ENCODE data around the gene TMBIM6.
"Not testable (repeated sequence)": the region's sequence is repeated elsewhere in the genome, so short reads cannot be mapped to it uniquely, and the experiment has no call there.

TMBIM6 gene

GRCh38 chr12:49730050-49730449 lies 11.3 kb upstream of the TMBIM6 start:
- DNase-seq: no peak

- DNase-seq: peak; percentile 49
These were observed 10.7 kb upstream of the TMBIM6 start for GRCh38 chr12:49730568-49731101.

- DNase-seq: no peak
These were observed 7.9 kb upstream of the TMBIM6 start for GRCh38 chr12:49733219-49734017.

GRCh38 chr12:49734900-49735299 lies 6.5 kb upstream of the TMBIM6 start:
- not testable (repeated sequence) for DNase-seq

- DNase-seq: not testable (repeated sequence)
These were observed 2.6 kb upstream of the TMBIM6 start for GRCh38 chr12:49738721-49739120.

GRCh38 chr12:49740277-49740676 lies 1.1 kb upstream of the TMBIM6 start:
- DNase-seq: not testable (repeated sequence)

- DNase-seq: peak; percentile 95
These were observed 694 bp downstream of the TMBIM6 start for GRCh38 chr12:49741882-49742620.

GRCh38 chr12:49744363-49744885 lies 3.1 kb downstream of the TMBIM6 start:
- no peak for DNase-seq

- DNase-seq: no peak
These were observed 6.9 kb downstream of the TMBIM6 start for GRCh38 chr12:49748306-49748705.

- DNase-seq: no peak
These were observed 7.4 kb downstream of the TMBIM6 start for GRCh38 chr12:49748800-49749199.

GRCh38 chr12:49750027-49750995 lies 9.0 kb downstream of the TMBIM6 start:
- peak; percentile 69 for DNase-seq

GRCh38 chr12:49750996-49751393 lies 9.6 kb downstream of the TMBIM6 start:
- no peak for DNase-seq

GRCh38 chr12:49761677-49762467 lies 20.5 kb downstream of the TMBIM6 start:
- no peak for DNase-seq

- DNase-seq: no peak
These were observed 21.1 kb downstream of the TMBIM6 start for GRCh38 chr12:49762468-49762847.

- DNase-seq: peak; percentile 62
These were observed 21.7 kb downstream of the TMBIM6 start for GRCh38 chr12:49763006-49763591.

GRCh38 chr12:49764126-49764525 lies 22.8 kb downstream of the TMBIM6 start:
- DNase-seq: no peak

GRCh38 chr12:49766115-49766455 lies 24.7 kb downstream of the TMBIM6 start:
- DNase-seq: no peak

GRCh38 chr12:49767333-49767732 lies 26.0 kb downstream of the TMBIM6 start:
- no peak for DNase-seq

- not testable (repeated sequence) for DNase-seq
These were observed 31.7 kb downstream of the TMBIM6 start for GRCh38 chr12:49773102-49773501.

GRCh38 chr12:49776413-49776812 lies 35.1 kb downstream of the TMBIM6 start:
- peak; percentile 84 for DNase-seq

- no peak for DNase-seq
These were observed 35.5 kb downstream of the TMBIM6 start for GRCh38 chr12:49776858-49777257.
